D721Med (cell line): ENCODE results near the gene NUP205.
"Not testable (repeated sequence)": the region's sequence is repeated elsewhere in the genome, so short reads cannot be mapped to it uniquely, and the experiment has no call there.

Source experiments
- DNase-seq: peaks from one replicate; pipeline ENCODE4 v3.0.0; 2011; ENCODE audit warnings: low spot score; ENCODE audit not compliant: insufficient read length
- FAIRE-seq: peaks from 2 replicates; lab custom pipeline; 2011; peaks lifted over from hg19 to GRCh38; lab: Jason Lieb, UNC
- TF ChIP-seq, protein P1 (sequence below): IDR thresholded peaks from 2 replicates; pipeline ENCODE4 v1.5.1; 2012; ENCODE audit warnings: mild to moderate bottlenecking, control low read depth; ENCODE audit not compliant: insufficient read depth; ENCODE audit errors: missing control alignments

Gene NUP205

DNA sequence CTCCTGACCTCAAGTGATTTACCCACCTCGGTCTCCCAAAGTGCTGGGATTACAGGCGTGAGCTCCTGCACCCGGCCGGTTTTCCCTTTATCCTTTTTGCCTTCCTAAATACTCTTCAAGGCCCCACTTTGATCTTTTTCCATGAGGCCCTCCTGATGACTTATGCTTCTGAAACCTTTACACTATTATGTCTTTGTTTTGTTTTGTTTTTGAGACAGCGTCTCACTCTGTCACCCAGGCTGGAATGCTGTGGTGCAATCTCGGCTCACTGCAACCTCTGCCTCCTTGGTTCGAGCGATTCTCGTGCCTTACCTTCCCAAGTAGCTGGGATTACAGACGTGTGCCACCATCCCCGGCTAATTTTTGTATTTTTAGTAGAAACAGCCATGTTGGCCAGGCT, 108.4 kb downstream of the NUP205 start:
- TF ChIP-seq, protein P1, sequence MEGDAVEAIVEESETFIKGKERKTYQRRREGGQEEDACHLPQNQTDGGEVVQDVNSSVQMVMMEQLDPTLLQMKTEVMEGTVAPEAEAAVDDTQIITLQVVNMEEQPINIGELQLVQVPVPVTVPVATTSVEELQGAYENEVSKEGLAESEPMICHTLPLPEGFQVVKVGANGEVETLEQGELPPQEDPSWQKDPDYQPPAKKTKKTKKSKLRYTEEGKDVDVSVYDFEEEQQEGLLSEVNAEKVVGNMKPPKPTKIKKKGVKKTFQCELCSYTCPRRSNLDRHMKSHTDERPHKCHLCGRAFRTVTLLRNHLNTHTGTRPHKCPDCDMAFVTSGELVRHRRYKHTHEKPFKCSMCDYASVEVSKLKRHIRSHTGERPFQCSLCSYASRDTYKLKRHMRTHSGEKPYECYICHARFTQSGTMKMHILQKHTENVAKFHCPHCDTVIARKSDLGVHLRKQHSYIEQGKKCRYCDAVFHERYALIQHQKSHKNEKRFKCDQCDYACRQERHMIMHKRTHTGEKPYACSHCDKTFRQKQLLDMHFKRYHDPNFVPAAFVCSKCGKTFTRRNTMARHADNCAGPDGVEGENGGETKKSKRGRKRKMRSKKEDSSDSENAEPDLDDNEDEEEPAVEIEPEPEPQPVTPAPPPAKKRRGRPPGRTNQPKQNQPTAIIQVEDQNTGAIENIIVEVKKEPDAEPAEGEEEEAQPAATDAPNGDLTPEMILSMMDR: no peak
- DNase-seq: no peak
- no peak for FAIRE-seq

DNA sequence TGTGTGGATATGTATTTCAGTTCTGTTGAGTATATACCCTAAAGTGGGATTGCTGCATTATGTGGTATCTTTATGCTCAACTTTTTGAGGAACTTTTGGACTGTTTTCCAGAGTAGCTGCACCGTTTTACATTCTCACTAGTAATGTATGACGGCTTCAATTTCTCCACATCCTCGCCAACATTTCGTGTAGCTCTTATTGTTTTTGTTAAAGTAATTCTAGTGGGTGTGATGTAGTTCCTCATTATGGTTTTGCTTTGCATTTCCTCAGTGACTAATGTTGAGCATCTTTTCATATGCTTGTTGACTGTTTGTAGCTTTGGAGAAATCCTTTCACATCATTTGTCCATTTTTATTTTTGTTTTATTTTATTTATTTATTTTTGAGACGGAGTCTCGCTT, 109.1 kb downstream of the NUP205 start:
- TF ChIP-seq, protein P1: no peak
- DNase-seq (no peak), FAIRE-seq (no peak)

DNA sequence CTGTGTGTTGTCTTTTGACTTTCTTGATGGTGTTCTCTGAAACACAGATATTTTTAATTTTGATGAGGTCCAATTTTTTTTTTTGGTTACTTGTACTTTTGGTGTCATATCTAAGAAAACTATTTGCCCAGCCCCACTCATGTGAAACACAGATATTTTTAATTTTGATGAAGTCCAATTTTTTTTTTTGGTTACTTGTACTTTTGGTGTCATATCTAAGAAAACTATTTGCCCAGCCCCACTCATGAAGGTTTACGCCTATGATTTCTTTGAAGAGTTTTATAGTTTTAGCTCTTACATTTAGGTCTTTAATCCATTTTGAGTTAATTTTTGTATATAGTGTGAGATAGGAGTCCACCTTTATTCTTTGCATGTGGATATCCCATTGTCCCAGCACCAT, 109.9 kb downstream of the NUP205 start:
- not testable (repeated sequence) for DNase-seq, FAIRE-seq

DNA sequence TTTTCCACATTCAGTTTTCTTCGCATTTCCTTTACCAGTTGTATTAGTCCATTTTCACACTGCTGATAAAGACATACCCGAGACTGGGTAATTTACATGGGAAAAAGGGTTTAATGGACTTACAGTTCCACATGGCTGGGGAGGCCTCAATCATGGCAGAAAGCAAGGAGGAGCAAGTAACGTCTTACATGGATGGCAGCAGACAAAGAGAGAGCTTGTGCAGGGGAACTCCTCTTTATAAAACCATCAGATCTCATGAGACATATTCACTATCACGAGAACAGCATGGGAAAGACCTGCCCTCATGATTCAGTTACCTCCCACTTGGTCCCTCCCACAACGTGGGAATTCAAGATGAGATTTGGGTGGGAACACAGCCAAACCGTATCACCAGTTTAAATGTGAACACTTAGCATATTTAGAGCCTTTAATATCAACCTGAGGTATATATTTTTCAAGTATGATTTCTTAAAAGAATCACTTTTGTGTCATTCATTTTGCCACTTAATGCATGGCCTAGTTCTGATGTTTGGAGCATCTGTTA, 111.2 kb downstream of the NUP205 start:
- not testable (repeated sequence) for FAIRE-seq, DNase-seq

DNA sequence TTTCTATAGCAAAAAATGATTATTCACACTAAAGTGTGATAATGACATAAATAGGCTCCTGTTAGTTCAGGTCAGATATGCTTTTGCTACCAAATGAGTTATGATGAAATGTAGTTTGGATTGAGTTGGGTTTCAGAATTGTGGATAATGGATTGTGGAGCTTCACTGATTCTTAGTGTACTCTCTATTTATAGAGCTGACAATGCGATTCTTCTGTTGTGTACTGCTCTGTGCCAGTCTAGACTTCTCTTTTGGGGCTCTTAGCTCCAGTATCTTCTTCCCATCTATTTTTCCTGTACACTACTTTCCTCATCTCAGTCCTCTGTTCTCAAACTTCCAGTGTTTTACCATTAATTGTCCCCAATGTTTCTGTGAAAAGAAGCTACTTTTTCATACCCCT, 112.1 kb downstream of the NUP205 start:
- FAIRE-seq: no peak
- TF ChIP-seq, protein P1: no peak
- no peak for DNase-seq

DNA sequence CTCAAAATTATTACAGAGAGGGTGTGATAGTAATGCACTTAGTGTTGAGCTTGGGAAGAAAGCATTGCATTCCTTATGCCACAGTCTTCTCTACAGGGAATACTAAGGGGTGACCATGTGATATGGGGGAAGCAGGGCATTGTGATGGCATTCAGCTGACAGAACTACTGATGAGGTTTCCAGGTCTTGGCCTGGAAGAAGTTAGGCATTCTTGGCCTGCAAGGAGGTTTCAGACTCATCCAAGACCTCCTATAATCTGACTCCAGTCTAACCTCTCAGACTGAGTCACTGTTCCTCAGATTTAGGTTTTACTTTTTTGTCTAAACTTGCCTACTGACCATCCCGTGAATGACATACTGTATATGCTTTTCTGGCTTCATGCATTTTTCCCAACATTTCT, 112.5 kb downstream of the NUP205 start:
- DNase-seq: no peak
- no peak for FAIRE-seq
- TF ChIP-seq, protein P1: no peak

DNA sequence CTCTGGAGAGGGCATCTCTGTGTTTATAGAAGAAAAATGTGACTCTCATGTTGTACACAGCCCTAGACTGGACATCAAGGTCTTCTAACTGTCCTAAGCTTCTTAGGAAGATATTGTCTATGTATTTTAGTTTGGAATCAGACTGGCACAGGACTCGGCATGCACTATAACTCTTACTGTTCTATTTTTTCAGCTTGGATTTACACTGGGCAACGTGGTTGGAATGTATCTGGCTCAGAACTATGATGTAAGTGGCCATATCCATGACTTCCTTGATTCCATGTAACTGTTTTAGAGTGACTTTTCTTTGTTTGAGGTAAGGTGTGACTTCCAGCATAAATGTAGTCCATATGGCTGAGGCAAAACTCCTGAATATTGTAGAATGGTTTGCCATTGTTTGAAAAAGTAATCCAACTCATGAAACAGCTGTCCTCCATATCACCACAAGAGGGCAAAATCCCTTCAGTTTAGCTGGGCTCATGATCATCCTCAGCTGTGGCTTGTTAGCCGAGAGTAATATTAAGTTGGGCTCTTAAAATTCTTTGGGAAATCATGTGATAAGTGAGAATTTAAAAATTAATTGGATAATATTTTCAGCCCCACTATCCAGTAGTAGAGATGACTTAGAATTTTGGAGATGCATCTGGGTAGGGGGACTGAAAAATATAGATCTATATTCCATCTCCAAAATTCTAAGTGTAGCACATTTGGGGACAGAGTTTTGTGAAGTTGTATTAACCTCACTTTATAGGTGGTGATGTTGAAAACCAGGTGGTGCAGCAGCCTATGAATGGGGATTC, 115.0 kb downstream of the NUP205 start:
- FAIRE-seq (peak; percentile 87), DNase-seq (no peak)
- TF ChIP-seq, protein P1: peak; percentile 81

DNA sequence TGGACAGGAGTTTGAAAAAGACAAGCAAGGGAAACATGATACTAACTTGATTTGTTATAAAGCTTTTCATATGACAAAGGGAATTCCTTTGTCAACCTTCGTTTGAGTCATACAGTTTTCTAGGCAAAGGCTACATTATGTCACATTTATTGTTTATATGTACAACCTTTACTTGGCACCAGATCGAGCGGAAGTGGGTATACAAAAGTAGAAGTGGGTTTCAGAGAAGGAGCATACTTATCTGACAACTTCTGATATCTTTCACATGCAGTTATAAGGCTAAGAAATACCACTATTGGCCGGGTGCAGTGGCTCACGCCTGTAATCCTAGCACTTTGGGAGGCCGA, 115.6 kb downstream of the NUP205 start:
- FAIRE-seq (no peak), DNase-seq (no peak)
- TF ChIP-seq, protein P1: no peak
